ENCODE measurements around the gene GGT7.

GGT7 gene

GRCh38 chr20:34848597-34848996 is 24.1 kb downstream of the GGT7 start:
- no peak for TF ChIP-seq CTCF (IDR thresholded peaks at IDR 0.05; ENCODE audit: poor library complexity, severe bottlenecking)
- no peak overlapping the region for H3K4me3 ChIP-seq (ENCODE audit: severe bottlenecking)
- ATAC-seq (ENCODE audit: low read depth): no peak

GRCh38 chr20:34843421-34843820 is 29.2 kb downstream of the GGT7 start:
- Histone ChIP-seq H3K27ac (ENCODE audit: poor library complexity, severe bottlenecking) (no peak overlapping the region), H3K27me3 (ENCODE audit: insufficient read depth, poor library complexity, severe bottlenecking) (no peaks in the 10 kb centered on the region), H3K4me3 (ENCODE audit: severe bottlenecking) (no peak overlapping the region), H3K9me3 (ENCODE audit: severe bottlenecking) (no peaks in the 10 kb centered on the region), H3K36me3 (ENCODE audit: low read depth) (no peaks in the 10 kb centered on the region), H3K4me1 (ENCODE audit: insufficient read depth, poor library complexity, severe bottlenecking) (no peaks in the 10 kb centered on the region)
- no peak for ATAC-seq (ENCODE audit: low read depth)
- no peak for TF ChIP-seq CTCF (IDR thresholded peaks at IDR 0.05; ENCODE audit: poor library complexity, severe bottlenecking)
- no peak for DNase-seq (ENCODE audit: low spot score)

More at GRCh38 chr20:34848597-34848996, 24.1 kb downstream of the GGT7 start:
- no peak overlapping the region for H3K27ac ChIP-seq (ENCODE audit: poor library complexity, severe bottlenecking)
- H3K27me3 ChIP-seq (ENCODE audit: insufficient read depth, poor library complexity, severe bottlenecking): no peaks in the 10 kb centered on the region
- no peaks in the 10 kb centered on the region for H3K9me3 ChIP-seq (ENCODE audit: severe bottlenecking)
- no peak for DNase-seq (ENCODE audit: low spot score)
- no peaks in the 10 kb centered on the region for H3K4me1 ChIP-seq (ENCODE audit: insufficient read depth, poor library complexity, severe bottlenecking)
- H3K36me3 ChIP-seq (ENCODE audit: low read depth): peaks cover 4% of the 10 kb centered on the region; the same call in 1 of the 2 replicates

- H3K36me3 ChIP-seq (ENCODE audit: low read depth): no peaks in the 10 kb centered on the region
- no peaks in the 10 kb centered on the region for H3K4me1 ChIP-seq (ENCODE audit: insufficient read depth, poor library complexity, severe bottlenecking)
- no peaks in the 10 kb centered on the region for H3K27me3 ChIP-seq (ENCODE audit: insufficient read depth, poor library complexity, severe bottlenecking)
- no peaks in the 10 kb centered on the region for H3K9me3 ChIP-seq (ENCODE audit: severe bottlenecking)
- no peak overlapping the region for H3K27ac ChIP-seq (ENCODE audit: poor library complexity, severe bottlenecking)
- H3K4me3 ChIP-seq (ENCODE audit: severe bottlenecking): no peak overlapping the region
- TF ChIP-seq CTCF (IDR thresholded peaks at IDR 0.05; ENCODE audit: poor library complexity, severe bottlenecking): no peak
- ATAC-seq (ENCODE audit: low read depth): no peak
- DNase-seq (ENCODE audit: low spot score): no peak
Observed at GRCh38 chr20:34842143-34842542, 30.5 kb downstream of the GGT7 start.

DNA sequence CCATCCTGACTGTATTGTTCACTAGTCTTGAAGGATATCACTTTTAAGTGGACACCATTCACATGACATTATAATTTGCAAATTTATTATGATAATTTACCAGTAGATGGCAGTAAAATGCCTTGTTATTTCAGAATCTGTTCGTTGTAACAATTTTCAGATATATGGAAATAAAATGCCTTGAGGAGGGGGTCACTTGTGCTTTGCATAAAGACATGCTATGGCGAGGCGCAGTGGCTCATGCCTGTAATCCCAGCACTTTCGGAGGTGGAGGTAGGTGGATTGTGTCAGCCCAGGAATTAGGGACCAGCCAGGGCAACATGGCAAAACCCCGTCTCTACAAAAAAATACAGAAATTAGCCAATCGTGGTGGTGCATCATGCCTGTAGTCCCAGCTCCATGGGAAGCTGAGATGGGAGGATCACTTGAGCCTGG is 38.2 kb downstream of the GGT7 start:
- no peak overlapping the region for H3K27ac ChIP-seq (ENCODE audit: poor library complexity, severe bottlenecking)
- no peaks in the 10 kb centered on the region for H3K36me3 ChIP-seq (ENCODE audit: low read depth)
- no peaks in the 10 kb centered on the region for H3K9me3 ChIP-seq (ENCODE audit: severe bottlenecking)
- no peak overlapping the region for H3K4me3 ChIP-seq (ENCODE audit: severe bottlenecking)
- H3K27me3 ChIP-seq (ENCODE audit: insufficient read depth, poor library complexity, severe bottlenecking): peaks cover 17% of the 10 kb centered on the region
- TF ChIP-seq CTCF (IDR thresholded peaks at IDR 0.05; ENCODE audit: poor library complexity, severe bottlenecking): peak; percentile 96
- ATAC-seq (ENCODE audit: low read depth): peak; percentile 62
- no peak for DNase-seq (ENCODE audit: low spot score)
- H3K4me1 ChIP-seq (ENCODE audit: insufficient read depth, poor library complexity, severe bottlenecking): no peaks in the 10 kb centered on the region

- TF ChIP-seq CTCF (IDR thresholded peaks at IDR 0.05; ENCODE audit: poor library complexity, severe bottlenecking): no peak
- DNase-seq (ENCODE audit: low spot score) (no peak), ATAC-seq (ENCODE audit: low read depth) (no peak)
- Histone ChIP-seq H3K36me3 (ENCODE audit: low read depth) (no peaks in the 10 kb centered on the region), H3K27ac (ENCODE audit: poor library complexity, severe bottlenecking) (no peak overlapping the region), H3K4me3 (ENCODE audit: severe bottlenecking) (no peak overlapping the region), H3K27me3 (ENCODE audit: insufficient read depth, poor library complexity, severe bottlenecking) (peaks cover 17% of the 10 kb centered on the region), H3K4me1 (ENCODE audit: insufficient read depth, poor library complexity, severe bottlenecking) (no peaks in the 10 kb centered on the region), H3K9me3 (ENCODE audit: severe bottlenecking) (no peaks in the 10 kb centered on the region)
Observed at GRCh38 chr20:34831936-34832335, 40.7 kb downstream of the GGT7 start.

Measured in RWPE2 (cell line).